Measurements from ENCODE around the gene DUSP7.

Gene DUSP7

DNA sequence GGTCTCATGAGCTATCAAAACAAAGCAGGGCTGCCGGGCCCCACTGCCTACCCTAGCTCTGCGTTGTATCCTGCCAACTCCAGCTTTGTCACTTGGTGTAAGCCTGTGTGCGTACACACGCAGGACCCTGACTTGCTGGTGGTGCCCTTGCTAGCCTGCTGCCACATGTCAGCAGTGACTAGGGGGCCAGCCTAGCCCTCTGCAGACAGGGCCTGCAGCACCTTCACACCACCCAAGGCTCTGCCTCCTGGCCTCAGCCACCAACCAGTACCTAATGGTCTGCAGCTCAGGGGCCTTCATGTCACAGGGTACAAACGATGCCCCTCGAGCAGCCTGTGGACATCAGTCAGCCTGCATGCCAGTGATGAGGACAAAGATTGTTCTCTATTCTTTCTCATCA is 30.1 kb upstream of the DUSP7 start:
- DNase-seq, result no peak

DNA sequence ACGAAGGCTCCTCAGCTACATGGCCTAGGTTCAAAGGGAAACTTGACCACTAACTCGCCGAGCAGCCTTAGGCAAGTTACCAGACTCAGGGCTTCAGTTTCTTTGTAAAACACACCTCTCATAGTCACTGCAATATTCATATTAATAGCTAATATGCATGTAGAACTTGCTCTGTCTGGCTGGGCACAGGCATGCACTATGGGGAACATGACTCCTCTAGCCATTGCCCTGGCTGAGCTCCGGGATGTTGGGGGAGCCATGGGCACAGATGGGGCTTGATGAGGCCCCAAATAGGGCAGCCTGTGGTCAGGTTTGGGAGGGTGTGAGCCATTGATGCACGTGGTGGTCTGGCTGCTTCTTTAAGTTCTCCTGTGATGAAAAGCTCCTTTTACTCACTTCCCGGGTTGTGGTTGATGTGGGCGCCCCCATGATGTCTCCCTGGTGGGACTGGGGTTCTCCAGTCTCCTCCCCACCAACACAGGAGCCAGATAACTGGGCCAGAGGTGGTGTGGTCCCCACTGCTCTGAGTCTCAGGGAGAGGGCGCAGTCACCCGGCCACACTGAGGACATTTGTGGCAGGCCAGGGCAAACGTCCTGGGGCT is 29.4 kb upstream of the DUSP7 start:
- DNase-seq, result no peak

DNA sequence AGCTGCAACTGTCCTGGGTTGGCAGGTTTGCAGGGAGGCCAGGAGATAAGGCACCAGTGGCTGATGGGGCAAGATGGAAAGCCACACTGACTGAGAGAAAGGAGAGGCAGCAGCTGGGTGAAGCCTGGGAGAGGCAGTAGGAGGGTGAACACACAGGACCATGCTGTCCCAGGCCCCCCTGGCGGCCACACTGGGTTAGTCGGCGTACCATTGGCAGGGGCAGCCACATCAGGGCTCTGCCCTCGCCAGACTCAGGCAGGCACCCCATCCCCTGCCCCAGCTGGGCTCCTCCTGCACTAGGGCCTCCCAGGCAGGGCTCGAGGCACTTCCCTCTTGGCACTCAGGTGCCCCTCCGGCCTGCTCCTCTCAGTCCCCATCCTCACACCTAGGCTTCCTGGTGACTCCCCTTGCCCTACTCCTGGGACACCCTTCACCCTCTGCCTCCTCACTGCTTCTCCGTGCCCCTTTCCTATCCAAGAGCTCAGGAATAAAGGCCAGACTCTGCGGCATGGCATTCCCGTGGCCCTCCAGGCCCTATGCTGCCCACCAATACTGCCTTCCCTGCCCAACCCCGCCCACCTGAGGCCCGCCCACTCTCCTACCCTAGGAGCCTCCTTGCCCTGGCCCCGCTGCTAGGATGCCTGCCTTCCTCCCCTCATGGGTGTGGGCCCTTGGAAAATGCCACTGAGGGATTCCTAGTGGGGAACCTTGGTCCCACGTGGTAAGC is 28.7 kb upstream of the DUSP7 start:
- no peak for DNase-seq

DNA sequence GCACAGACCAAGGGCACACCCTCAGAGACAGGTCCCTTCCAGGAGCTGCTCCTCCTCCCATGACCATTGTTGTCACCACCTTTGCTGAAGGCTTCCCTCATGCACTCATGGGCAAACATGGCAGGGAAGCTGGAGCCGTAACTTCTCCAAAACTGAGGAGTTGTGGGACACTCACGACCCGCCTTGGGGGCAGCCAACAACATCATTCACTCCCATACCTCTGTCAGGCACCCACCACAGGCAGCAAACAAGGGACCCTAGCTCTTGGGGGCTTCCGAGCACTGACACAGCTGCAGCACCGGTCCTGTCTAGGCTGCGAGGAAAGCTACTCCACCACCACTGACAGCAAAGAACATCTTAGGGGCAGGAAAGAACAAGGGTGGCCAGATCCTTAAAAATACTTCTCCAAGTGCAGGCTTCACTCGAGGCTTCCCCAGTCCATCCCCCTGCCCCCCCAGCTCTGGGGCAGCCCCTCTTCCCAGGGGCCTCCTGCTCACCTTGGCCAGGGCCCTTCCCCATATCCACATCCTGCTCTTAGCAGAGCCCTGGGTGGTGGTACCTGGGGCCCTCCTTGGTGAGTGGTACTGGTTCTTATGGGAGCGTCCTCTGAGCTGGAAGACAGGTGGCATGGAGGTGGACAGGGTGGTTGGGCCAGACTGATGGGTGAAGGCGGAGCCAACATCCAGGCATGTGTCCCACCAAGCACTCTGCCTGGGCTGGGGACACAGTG is 28.0 kb upstream of the DUSP7 start:
- no peak for DNase-seq

DNA sequence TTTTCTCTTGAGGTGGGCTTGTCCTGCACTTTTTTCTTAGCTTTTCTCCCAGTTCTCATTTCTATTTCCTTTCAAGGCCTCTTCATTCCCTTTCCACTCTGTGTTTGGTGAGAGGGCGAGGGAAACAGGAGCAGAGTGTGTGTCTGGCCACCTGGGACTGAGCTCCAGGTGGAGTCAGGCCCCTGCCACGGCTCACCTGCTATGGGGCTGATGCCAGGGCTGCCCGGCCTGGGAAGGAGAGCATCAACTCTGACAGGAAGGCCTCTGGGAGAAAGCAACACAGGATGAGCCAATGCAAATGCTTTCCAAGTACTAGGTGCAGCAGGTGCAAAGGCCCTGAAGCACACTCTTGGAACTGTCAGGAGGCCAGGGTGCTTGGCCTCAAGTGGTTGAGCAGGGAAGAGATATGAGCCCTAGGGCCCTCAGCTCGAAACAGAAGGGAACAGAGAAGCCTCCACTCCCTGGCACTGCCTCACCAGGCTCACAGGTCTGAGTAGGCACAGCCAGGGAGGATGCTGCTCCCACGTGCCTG is 27.3 kb upstream of the DUSP7 start:
- DNase-seq, result no peak

DNA sequence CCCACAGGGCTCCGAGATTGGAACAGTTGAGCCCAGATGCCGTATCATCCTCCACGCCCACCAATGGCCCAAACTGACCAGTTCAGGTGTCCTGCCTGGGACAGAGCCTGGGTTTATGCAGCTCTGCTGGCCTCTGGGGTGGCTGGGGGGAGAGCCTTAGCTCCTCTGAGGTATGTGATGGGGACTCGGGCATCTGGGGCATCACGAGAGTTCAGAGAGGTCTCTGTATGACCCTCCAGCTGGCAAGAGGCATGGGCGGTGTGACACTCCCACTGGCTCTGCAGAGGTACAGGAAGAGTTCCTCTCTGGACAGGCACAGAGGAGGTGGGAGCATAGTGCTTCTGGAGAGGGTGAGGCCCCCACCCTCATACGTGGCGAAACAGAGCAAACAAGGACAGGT is 26.6 kb upstream of the DUSP7 start:
- no peak for DNase-seq

DNA sequence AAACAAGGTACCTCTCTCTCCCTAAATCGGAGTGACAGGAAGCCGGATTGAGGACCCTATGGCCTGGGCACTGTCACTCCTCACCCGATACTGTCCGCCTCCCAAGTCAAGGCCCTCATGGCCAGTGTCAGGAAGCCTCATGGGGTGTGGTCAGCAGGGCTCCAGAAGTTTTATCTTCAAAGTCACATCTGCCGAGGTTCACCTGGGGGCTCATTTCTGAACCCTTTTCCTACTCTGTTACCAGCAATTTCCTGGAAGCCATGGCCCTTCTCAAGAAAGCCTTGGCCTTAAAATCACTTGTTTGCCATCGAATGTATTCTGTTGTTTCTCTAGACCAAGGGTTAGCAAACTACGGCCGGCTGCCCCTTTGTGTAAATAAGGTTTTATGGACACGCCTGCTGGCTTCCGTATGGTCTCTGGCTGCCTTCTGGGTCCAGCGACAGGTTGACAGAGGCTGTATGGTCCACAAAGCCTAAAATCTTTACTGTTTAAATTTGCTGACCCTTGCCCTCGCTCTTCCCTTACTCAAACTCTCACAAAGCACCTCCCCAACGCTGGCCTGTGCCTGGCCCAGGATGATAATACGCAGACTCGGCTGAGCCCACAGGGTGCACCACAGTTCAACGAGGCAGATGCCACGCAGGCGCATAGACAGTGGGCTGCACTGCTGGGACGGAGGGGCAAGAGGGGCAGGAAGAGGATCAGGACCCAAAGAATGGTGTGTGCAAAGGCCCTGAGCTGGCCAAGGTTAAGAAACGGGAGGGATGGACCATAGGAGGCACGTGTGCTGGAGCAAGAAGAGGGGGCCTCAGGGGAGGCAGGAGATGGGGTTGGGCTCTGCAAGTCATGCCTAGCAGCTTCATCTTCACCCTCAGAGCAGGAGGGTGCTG is 24.7 kb upstream of the DUSP7 start:
- DNase-seq, result no peak

DNA sequence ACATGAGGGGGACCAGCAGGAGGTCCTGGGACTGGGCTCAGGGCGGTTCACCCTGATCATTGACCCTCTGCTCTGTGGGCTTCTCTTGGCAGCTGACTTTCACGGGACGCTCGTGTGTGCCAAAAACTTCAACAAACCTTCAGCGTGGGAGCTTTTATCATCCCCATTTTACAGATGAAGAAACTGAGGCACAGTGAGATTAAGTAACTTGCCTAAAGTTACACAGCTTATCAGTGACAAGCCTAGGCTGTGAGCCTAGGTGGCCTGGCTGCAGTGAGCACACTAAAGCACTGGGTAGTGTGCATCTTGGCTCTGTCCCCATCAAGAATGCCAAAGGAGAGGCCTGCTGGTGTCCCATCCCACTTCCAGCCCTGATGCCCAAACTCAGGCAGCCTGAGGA is 23.6 kb upstream of the DUSP7 start:
- DNase-seq, result no peak

DNA sequence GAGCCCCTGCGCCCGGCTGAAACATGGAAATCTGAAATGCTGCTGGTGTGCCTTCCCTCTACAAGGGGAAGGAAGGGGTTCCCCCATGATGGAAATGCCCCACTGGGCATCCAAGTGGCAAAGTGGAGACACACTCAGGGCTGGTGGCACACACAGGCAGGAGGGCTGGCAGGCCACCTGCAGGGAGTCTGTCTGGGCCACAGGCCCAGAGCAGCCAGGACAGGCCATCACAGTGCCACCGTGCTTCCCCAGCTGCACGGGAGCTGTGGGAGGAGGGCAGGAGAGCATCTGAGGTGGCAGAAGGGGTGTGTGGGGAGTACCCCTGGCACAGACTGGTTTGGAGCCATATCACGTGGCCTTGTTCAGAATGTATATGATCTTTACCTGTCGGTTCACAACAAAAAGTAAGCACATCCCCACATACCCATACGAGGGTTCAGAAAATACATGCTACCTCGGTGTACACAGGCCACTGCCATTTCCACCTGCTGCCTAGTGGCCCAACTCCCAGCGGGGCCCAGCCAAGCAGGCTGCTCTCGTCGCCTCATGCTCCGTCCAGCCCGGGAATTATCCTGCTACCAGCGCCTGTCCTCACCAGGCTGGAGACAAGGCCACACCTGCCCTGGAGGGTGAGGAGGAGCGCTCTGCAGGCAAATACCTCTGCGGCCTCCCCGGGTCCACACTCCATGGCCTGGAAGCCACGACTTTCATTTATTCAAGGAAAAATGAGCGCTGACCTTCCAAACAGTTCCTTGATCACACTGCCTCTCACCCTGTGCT is 22.6 kb upstream of the DUSP7 start:
- no peak for DNase-seq

DNA sequence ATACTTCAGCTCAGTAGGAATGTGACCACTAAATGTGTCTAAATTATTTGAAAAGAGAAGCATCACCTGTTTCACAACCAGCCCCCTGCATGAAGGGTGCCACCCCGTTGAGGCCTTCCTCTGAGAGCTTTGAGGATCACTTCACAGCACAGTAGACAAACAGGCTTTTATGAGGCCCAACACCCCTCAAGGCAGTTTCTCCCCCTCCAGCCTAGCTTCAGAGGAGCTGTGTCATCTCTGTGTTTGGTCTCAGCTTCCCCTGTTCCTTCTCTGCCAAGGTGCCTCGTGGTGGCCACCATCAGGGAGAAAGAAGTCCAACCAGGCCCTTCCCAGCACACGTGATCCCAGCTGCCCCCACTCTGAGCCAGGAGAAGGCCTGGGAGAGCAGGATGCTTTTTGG is 21.6 kb upstream of the DUSP7 start:
- no peak for DNase-seq

DNA sequence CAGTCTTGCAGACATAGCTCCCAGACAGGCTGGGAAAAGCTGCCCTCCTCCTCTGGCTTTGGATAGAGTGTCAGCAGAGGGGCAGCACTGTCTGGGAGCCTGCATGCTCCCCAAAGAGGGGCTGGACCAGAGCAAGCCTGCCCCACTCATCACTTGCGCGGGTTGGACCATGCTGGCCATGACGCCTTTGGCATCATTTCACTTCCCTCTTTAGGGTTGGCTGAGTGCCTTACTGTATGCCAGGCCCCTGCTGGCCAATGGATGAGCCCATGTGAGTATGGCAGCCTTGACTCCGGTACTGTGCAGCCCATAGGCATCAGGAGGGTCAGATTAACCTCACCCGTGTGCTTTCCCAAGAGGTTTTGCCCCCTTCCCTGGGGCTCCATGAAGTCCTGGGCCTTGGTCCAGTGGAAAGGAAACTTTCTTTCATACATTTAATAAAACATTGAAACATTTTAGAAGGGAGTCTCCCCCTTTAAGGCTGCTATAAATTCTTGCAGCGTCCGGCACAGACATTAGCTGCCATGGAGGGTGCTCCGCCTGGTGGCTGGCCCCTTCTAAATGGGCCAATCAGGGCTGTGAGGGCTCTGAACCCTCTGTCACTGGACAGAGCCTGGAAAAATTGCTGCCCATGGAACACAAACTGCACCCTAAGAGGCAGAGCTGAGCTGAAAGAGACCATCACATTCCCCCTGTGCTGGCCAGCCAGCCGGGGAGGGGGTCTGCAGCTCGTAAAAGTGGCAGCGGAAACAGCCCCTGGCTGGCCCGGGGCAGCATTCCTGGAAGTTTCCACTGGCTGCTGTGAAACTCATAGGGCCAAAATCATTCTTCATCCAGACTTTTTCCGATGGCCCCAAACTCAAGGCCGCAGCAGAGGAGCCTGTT is 20.8 kb upstream of the DUSP7 start:
- DNase-seq, result no peak

DNA sequence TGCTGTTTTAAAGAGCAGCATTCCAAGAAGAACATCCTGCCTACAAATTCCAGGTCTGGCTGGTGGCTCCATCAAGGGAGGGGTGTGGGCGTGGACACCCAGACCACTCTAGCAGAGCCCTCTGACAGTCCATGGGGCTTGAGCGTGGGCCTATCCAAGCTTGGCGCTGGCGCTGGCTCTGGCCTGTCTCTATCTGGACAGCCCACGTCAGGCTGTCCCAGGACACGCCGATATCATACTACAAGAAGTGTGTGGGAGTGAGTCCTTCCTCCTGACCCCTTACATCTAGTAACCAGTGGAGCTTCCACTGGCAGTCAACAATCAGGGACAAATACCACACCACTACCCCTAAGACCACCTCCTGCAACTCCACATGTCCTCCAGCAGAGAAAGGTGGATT is 17.1 kb upstream of the DUSP7 start:
- no peak for DNase-seq

DNA sequence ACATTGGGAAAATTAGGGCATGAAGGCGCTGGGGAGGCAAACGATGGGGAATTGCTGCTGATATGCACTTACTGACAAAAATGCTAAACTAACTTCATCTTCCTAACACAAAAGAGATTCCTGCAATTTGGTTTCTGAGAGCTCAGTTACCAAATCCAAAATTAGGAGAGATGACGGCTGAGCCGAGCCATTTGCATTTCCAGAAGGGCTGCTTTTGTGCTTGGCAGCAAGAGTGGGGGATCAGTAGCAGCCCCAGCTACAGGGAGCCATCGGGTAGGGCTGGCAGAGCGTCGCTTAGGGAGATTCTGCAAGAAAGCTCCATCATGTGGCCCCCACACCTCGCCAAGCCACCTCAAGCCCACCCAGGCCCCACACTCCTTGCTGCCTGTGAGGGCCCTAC is 16.1 kb upstream of the DUSP7 start:
- DNase-seq, result no peak

DNA sequence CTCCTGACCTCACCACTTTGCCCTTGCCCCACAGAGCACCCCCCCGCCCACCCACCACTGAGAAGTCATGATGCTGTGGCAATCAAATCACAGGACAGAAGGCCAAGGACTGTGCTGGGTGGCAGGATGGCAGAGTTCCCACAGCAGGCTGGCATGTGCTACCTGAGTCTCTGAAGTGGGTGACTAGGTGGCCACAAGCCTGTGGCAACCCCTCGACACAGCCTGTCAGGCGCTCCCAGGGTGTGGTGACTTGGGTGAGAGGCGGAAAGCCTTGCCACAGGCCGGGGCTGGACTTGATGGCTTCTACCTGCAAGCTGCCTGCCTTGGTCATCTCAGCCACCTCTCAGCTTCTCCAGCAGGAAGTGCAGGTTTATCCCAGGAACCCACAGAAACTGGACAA is 15.6 kb upstream of the DUSP7 start:
- DNase-seq, result no peak

DNA sequence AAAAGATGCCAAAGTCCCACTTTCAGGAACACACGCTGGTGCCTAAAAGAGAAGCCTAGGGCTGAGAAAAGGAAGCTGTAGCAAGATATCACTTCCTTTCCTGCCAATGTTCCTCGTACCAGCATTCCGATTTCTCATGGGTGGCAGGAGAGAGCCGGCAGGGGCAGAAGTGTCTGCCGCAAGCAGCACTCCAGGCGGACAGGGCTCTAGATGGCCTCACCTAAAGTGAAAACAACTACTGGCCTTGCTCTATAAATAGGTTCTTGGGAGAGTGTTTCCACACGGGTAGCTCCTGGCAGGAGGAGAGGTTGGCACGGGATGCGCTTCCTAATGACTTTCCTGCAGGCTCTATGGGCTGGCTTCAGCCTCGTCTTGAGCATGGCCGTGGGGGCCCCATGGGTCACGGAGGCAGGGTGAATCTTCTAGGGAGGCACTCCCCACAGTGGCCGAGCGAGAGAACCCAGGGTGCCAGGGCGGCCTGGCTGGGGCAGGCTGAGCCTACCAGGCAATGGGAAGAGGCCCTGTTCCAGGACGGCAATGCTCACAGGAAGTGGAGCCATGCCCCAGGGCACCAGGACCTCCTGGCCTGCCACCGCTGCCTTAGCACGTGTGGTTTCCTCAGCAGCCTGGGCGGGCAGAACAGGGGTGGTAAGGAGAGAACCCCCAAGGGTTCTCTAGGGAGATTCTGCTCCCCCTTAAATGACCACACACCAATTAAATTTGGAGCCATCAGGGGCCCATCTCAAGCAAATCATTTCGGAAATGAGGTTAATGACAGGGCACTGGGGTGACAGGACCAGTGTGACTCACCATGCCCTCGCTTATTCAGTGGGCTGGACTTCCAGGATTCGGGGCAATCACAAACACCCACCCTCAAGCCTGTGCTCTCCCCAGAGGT is 14.6 kb upstream of the DUSP7 start:
- DNase-seq, result no peak

DNA sequence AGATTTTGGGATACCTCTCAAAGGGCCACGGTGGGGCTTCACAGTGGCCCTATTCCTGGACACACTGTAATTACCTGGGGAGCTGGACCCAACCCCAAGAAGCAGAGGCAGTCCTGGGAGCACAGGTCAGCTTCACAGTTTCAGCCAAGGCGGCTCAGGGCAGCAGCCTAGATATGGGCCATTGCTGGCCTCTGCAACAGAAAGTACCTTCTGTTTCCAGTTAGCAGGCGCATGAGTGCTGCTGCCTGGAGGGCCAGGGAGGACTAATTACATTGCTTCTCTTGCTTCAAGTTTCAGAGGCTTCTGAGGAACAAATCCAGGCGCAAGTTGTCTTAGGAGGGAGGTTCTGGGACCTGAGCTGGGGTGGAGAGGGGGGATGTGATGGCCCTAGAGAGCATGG is 13.5 kb upstream of the DUSP7 start:
- no peak for DNase-seq

DNA sequence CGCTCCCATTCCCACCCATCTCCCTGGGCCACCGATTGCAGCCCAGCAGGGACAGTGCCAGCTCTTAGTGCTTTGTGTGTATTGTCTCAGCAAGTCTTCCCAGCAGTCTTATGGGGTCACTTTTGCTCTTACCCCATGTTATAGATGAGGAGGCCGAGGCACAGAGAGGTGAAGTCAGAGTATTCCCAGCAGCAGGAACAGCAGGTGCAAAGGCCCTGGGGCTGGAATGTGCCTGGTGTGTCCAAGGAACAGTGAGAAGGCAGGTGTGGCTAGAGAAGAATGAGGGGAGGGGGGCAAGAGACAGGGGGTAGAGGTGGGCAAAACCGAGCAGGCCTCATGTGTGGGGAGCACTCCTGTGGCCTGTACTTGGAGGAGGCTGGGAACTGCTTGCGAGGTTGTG is 12.8 kb upstream of the DUSP7 start:
- DNase-seq, result no peak

DNA sequence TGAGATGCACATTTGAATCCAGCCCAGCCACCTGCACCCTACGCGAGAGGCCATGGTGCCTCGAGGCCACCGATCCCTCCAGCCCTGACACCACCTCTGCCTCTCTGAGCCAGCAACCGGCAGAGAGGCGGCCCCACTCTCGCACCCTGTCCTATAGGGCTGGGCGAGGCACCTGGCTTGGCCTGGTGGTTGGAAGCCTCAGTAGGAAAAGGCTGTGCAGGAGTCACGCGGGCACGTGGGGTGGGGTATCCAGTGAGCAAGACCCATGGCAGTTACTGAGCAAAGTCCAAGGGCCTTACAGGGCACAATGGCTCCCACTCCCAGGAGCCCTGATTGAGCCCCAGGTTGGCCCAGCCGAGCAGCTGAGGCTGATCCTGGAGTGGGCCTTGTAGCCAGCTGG is 12.4 kb upstream of the DUSP7 start:
- DNase-seq, result no peak

DNA sequence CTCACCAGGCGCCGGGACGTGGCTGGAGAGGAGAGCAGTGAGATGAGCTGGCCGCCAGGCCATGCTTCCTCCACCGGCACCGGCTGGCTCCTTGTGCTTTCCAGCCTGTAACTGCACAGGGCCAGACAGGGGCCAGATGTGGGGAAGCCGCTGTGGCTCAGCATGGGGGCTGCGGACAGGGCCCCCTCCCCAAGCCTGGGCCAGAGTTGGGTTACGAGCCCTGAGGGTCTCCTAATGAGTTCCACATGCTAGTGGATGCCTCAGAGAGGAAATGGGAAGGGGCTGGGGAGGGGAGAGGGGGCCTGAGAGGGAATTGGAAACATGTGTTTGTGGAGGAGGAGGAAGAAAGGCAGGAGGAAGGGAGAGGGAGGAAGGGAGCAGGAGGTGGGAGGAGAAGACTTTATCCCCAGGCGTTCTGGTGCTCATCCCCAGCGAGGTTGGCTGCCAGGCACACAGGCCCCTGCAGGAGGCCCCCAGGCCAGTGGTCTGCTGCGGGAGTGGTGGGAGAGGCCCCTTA is 11.7 kb upstream of the DUSP7 start:
- DNase-seq, result no peak

DNA sequence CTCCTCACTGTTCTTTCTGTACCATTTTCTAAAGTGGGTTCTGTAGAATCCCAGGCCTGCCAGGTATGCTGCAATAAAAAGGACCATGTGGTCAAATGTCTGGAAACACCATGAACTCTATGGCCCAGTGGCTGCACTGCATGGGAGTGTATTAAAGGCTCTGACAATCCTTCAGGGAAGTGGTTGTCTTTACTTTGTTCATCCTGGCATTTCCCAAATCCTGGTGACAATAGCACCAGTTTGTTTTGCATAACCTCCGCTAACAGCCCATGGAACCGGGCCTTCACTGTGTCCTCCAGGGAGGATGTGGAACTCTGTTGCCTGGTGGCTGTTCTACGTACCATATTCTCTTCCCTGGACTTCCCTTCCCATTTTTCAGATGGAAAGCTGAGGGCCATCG is 11.2 kb upstream of the DUSP7 start:
- no peak for DNase-seq
